HG03103 (cell line): ENCODE data around the gene VPS45.

Experiments used
- ATAC-seq: cut with Tn5 transposase; IDR thresholded peaks from one replicate; pipeline ENCODE4 v1.9.1; 2021; ENCODE audit warnings: low read depth; ENCODE audit not compliant: unreplicated experiment

The VPS45 gene

DNA sequence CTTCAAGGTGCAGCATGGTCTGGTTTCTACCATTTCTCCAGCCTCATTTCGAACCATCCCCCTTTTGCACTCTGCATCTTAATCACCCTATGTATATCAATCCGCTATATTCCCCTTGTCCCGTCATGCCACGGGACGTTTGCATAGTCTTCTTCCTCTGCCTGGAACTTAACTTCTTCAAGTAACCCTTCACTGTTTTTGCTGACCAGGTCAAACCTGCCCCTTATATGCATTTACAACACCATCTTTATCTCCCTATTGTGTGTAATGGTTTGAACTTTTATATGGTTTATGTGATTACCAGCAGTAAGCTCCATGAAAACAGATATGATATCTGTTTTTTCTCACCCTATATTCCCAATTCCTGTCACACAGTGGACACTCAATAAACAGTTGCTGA lies 2.3 kb downstream of the VPS45 start:
- ATAC-seq, result no peak

DNA sequence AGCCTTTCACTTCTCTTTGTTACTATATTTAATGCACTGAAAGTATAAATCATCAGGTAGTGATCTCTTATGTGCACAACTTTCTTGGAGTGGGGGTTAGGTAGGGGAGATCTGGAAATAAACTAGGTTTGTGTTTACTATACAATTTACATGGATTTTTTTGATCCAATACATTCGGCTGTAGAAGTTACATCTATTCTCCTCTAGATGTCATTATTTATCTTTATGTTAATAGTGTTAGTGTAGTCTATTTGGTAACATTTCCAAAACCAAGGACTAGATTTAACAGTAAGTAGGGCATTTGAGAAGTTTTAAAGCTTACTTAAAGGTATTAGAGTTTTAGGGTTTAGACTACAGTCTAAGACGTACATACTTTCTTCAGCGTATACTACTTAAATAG lies 5.4 kb downstream of the VPS45 start:
- no peak for ATAC-seq

- no peak for ATAC-seq
Measured at GRCh38 chr1:150073516-150073915, 5.9 kb downstream of the VPS45 start.

- ATAC-seq, result no peak
Measured at GRCh38 chr1:150076066-150076465, 8.5 kb downstream of the VPS45 start.

DNA sequence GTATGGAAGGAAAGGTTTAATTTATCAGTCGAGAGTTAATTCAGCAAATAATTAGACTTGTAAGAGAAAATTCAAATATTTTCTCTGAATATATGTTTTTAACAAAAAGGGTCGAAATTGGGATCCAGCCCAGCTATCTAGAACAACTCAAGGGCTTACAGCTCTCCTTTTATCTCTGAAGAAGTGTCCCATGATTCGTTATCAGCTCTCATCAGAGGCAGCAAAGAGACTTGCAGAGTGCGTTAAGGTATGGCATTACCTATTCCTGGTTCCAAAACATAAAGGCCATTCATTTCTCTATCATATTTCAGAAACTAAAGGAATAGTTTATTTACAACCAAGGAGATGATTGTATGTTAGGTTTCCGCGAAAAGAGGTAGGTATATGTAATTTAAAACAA lies 9.4 kb downstream of the VPS45 start:
- ATAC-seq, result no peak

- ATAC-seq, result no peak
Measured at GRCh38 chr1:150080784-150081183, 13.2 kb downstream of the VPS45 start.

DNA sequence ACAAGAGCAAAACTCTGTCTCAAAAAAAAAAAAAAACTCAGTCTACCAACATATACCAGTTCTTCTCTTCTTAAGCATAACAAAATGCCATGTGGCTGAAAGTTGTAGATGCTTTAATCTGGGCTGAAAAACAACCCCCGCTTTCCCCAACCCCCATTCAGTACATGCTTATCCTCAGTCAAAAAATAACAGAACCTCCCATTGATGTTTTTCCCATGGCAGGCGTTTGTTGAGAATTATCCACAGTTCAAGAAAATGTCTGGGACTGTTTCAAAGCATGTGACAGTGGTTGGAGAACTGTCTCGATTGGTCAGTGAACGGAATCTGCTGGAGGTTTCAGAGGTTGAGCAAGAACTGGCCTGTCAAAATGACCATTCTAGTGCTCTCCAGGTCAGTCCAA lies 14.9 kb downstream of the VPS45 start:
- ATAC-seq, result no peak

DNA sequence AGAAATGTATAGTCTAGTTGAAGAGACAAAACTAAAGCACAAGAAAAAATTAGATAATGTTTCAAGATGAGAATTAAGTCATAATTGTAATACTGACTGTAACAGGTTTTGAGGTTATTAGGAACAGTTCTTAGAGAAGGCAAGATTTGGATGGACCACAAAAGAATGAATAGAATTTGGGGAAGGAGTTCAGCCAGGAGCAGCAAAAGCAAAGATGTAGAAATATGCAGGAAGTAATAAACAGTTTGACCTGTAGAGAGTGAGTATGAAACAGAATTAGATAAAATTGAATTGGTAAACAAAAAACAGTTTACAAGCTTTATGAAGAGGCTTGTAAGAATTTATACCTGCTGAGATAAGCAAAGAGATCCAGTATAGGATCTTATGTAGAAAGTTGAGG lies 16.3 kb downstream of the VPS45 start:
- ATAC-seq, result no peak

GRCh38 chr1:150085406-150085805 lies 17.8 kb downstream of the VPS45 start:
- ATAC-seq, result no peak

DNA sequence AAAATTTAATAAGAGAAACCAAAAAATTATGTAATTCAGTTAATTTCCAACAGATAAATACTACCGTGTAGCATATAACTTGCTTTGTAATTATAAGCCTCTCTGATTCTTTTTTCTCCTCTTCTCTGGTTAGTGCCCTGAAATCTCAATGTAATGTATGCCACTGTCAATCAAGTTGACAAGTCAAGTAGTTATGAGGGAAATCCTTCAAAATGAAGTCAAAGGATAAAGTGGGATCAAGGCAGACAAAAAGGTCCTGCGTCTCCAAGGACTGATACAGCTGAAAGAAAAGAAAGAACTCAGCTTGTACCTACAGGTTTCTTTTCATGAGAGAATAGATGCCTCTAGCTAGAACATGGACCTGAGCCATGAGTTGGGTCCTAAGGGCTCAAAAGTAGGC lies 19.8 kb downstream of the VPS45 start:
- no peak for ATAC-seq

DNA sequence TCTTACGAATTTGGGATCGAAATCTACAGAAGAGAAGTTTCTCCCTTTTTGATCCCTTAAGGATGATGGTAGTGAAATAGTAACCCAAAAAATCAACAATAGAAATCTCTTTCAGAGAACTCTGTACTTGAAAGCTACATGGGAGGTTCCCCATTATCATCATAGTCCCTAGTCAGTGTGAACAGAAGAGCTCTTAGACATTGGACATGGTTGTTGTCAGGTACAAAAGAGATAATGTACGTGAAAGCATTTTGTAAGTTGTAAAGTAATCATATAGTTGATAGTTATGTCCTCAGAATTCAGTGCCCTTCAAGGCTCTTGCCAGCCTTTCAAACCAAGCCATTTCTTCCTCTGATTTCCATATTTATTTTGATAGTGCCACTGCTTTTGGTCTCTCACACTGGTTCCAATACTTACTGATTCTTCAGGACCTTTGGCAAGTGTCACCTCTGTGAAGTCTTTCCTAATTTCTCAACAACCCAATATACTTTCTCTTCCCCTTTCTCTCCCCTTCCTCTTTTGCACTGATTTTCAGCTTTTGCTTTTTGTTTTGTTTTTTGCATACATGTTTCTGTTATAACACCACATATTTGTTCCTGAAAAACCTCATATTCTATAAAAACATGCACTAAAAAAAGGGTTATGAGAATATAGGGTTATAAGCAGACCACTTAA lies 22.4 kb downstream of the VPS45 start:
- ATAC-seq, result no peak

- no peak for ATAC-seq
Measured at GRCh38 chr1:150092180-150092791, 24.7 kb downstream of the VPS45 start.

DNA sequence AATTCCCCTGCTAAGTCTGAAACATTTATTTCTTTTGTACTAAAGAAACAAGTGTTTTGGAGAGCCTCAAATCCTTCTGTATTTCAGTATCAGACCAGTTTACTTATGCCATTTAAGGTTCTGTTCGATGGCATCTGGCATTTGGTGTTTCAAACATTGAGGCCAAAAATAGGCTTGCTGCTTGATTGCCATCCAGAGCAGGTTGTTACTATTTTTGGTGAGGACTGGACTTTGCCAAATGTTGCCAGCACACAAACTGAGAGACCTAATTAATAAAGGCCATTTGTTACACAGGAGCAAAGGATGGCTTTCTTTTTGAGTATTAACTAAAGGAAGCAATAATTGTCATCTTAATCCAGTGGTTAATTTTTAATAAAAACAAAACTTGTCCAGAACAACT lies 26.2 kb downstream of the VPS45 start:
- no peak for ATAC-seq

- no peak for ATAC-seq
Measured at GRCh38 chr1:150094734-150095265, 27.2 kb downstream of the VPS45 start.

DNA sequence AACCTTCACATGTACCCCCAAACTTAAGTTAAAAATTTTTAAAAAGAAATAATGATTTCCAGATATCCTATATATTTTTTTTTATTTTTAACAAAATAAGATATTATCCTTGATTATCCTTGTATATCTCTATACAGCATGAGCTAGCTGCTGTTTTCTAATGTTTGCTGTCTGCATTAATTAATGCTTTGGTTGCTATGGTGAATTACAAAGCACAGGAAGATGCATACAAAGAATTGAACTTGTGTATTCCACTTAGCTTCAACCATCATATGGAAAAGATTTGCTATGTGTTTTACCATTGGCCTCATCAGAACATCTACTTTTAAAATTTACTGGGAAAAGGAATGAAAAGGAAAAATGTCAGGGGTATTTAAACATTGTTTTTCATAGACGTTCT lies 35.4 kb downstream of the VPS45 start:
- no peak for ATAC-seq

- no peak for ATAC-seq
Measured at GRCh38 chr1:150106341-150106740, 38.8 kb downstream of the VPS45 start.

DNA sequence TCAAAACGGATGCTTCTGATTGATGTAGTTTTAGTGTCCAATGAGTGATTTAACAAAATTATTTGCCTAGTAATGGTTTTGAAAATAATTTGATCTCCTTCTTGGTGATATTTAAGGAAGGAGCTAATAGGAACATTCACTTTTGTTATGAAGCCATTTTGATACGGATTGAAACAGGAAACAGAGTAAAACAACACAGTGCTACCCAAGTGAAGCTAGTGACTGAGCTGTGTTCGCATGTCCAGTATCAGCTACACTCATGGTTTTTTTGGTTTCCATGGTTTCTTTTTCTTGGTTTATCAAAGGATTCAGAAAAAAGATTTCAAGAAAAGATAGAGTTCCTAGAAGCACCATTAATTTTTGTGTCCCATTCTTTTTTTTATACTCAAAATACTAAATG lies 42.0 kb downstream of the VPS45 start:
- ATAC-seq, result no peak

GRCh38 chr1:150110116-150110515 lies 42.5 kb downstream of the VPS45 start:
- ATAC-seq, result no peak

GRCh38 chr1:150111670-150112069 lies 44.1 kb downstream of the VPS45 start:
- no peak for ATAC-seq

GRCh38 chr1:150115121-150115520 lies 47.5 kb downstream of the VPS45 start:
- ATAC-seq, result no peak

DNA sequence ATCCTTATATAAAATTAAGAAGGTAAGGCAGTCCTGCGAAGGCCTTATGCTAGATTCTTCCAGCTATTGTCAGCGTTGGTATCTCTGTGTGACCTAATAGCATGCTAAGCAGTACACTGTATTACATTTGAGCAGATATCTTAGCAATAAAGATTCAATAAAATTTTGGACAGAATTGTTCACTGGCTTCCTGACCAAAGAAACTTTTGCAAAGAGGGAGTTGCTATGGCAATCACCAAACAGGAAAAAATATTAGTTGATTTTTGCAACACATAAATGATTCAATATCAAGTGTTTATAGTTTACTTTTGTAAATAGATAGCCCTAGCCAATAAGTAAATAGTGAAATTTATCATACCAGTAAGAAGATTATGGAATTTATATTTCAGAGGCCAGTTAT lies 51.1 kb downstream of the VPS45 start:
- ATAC-seq, result no peak

GRCh38 chr1:150121236-150121862 lies 53.8 kb downstream of the VPS45 start:
- no peak for ATAC-seq
